Measurements from ENCODE around the gene ZCCHC2. TPM values are rescaled to one million over a fixed set of nuclear protein-coding genes. Genes with fewer than 3 reads are reported as not detected.

The ZCCHC2 gene
- total RNA-seq, 1 experiment from 2014 or later, result 43.5 TPM

- H3K27me3 Mint-ChIP-seq (ENCODE audit: unreplicated experiment), result no peaks in the 10 kb centered on the region
- intact Hi-C loops (cut with micrococcal nuclease; ENCODE audit: unreplicated experiment), result loop anchor here (1.0 to 5.0 kb wide), 2 partner anchors 123 to 159 kb away; no protein-coding TSS in a partner anchor
- H3K4me3 Mint-ChIP-seq (ENCODE audit: low read depth, unreplicated experiment), result no peak overlapping the region
- peak; percentile 90 for DNase-seq
- CTCF ChIA-PET, result interaction anchor here (2.3 kb wide), 1 partner anchor 164 kb away, joined by 6 read pairs; no protein-coding TSS in a partner anchor
- H3K36me3 Mint-ChIP-seq (ENCODE audit: insufficient read depth, unreplicated experiment), result peaks cover 41% of the 10 kb centered on the region
- TF ChIP-seq CTCF (IDR thresholded peaks at IDR 0.05; ENCODE audit: unreplicated experiment), result peak; percentile 95
- BruUV-seq (replicated peaks), result no TSS peak
- H3K4me1 Mint-ChIP-seq (ENCODE audit: low read depth, unreplicated experiment), result peaks cover 20% of the 10 kb centered on the region
- H3K9me3 Mint-ChIP-seq (ENCODE audit: low read depth, unreplicated experiment), result no peaks in the 10 kb centered on the region
- H3K27ac Mint-ChIP-seq (ENCODE audit: unreplicated experiment), result no peak overlapping the region
Observed at GRCh38 chr18:62584241-62585120, 61.7 kb downstream of the ZCCHC2 start.

- BruUV-seq (replicated peaks), result no TSS peak
- no peak overlapping the region for H3K4me3 Mint-ChIP-seq (ENCODE audit: low read depth, unreplicated experiment)
- intact Hi-C loops (cut with micrococcal nuclease; ENCODE audit: unreplicated experiment), result loop anchor here (1.0 to 5.0 kb wide), 2 partner anchors 122 to 397 kb away; no protein-coding TSS in a partner anchor
- H3K27me3 Mint-ChIP-seq (ENCODE audit: unreplicated experiment), result no peaks in the 10 kb centered on the region
- CTCF ChIA-PET, result interaction anchor here (1.2 to 1.4 kb wide), 2 partner anchors 49 to 397 kb away, joined by 4 to 5 read pairs; no protein-coding TSS in a partner anchor
- peaks cover 20% of the 10 kb centered on the region for H3K4me1 Mint-ChIP-seq (ENCODE audit: low read depth, unreplicated experiment)
- no peak for DNase-seq
- no peak overlapping the region for H3K27ac Mint-ChIP-seq (ENCODE audit: unreplicated experiment)
- no peak for TF ChIP-seq CTCF (IDR thresholded peaks at IDR 0.05; ENCODE audit: unreplicated experiment)
- H3K36me3 Mint-ChIP-seq (ENCODE audit: insufficient read depth, unreplicated experiment), result peaks cover 33% of the 10 kb centered on the region
- no peaks in the 10 kb centered on the region for H3K9me3 Mint-ChIP-seq (ENCODE audit: low read depth, unreplicated experiment)
Observed at GRCh38 chr18:62585274-62586150, 62.7 kb downstream of the ZCCHC2 start.

GRCh38 chr18:62586151-62586774 is 63.4 kb downstream of the ZCCHC2 start:
- Mint-ChIP-seq H3K4me1 (ENCODE audit: low read depth, unreplicated experiment) (peaks cover 20% of the 10 kb centered on the region), H3K27me3 (ENCODE audit: unreplicated experiment) (no peaks in the 10 kb centered on the region), H3K27ac (ENCODE audit: unreplicated experiment) (no peak overlapping the region), H3K9me3 (ENCODE audit: low read depth, unreplicated experiment) (no peaks in the 10 kb centered on the region), H3K4me3 (ENCODE audit: low read depth, unreplicated experiment) (no peak overlapping the region), H3K36me3 (ENCODE audit: insufficient read depth, unreplicated experiment) (peaks cover 33% of the 10 kb centered on the region)
- peak; percentile 80 for DNase-seq
- CTCF ChIA-PET, result interaction anchor here (1.2 to 1.4 kb wide), 2 partner anchors 49 to 396 kb away, joined by 4 to 5 read pairs; no protein-coding TSS in a partner anchor
- peak; percentile 92 for TF ChIP-seq CTCF (IDR thresholded peaks at IDR 0.05; ENCODE audit: unreplicated experiment)
- no TSS peak for BruUV-seq (replicated peaks)
- intact Hi-C loops (cut with micrococcal nuclease; ENCODE audit: unreplicated experiment), result loop anchor here (1.0 to 5.0 kb wide), 2 partner anchors 121 to 396 kb away; no protein-coding TSS in a partner anchor
